B cell (primary cell): ENCODE data around the gene LRRC58. TPM values are rescaled to one million over a fixed set of nuclear protein-coding genes. Genes with fewer than 3 reads are reported as not detected.

ENCODE experiments used
- ATAC-seq: fragments of 200-7000 bp; cut with Tn5 transposase; one replicate; pipeline ENCODE4 v1.10.0; 2021; ENCODE audit warnings: low read depth, mild to moderate bottlenecking, moderate number of reproducible peaks, moderate library complexity
- CTCF ChIA-PET: fragments of 350-600 bp; sonication (Branson Sonifier 250); formaldehyde crosslinking; loops from one replicate; lab custom pipeline; 2021; ENCODE audit warnings: antibody characterized with exemption, inconsistent platforms; lab: Charles Lee
- POLR2A ChIA-PET: fragments of 350-600 bp; sonication (Branson Sonifier 250); formaldehyde crosslinking; loops from one replicate; lab custom pipeline; 2021; ENCODE audit warnings: antibody characterized with exemption; lab: Charles Lee
- DNase-seq: peaks from one replicate; pipeline ENCODE4 v3.0.0; 2013
- H2AFZ ChIP-seq: 2 replicates; pipeline ENCODE4 v1.6.1; 2012; ENCODE audit warnings: mild to moderate bottlenecking, low read depth, low read length; ENCODE audit not compliant: insufficient read depth, poor library complexity, severe bottlenecking
- H3K27ac ChIP-seq, 2 donors: 1 replicate in 1 of 2; 2 replicates in 1 of 2; pipeline ENCODE4 v1.5.1; 2012 to 2013; ENCODE audit warnings: low read length in 2 of 2, mild to moderate bottlenecking in 2 of 2, moderate library complexity in 1 of 2
- H3K27me3 ChIP-seq, 4 experiments: fragments of 200-600 bp in 1 of 4; sonication (generic) in 1 of 4; replicated peaks in 1 of 4; 1 replicate in 2 of 4; 2 replicates in 2 of 4; pipeline versions ENCODE4 v1.6.1 to v1.7.0; 2013 to 2016; ENCODE audit warnings: low read length in 3 of 4, mild to moderate bottlenecking in 2 of 4, mixed read lengths in 1 of 4, moderate library complexity in 1 of 4; ENCODE audit not compliant: insufficient read depth in 4 of 4, control insufficient read depth in 3 of 4; ENCODE audit errors: control extremely low read depth in 1 of 4
- H3K36me3 ChIP-seq, 2 experiments: replicated peaks in 1 of 2; 1 replicate in 1 of 2; 2 replicates in 1 of 2; pipeline versions ENCODE4 v1.6.1 to v1.7.1; 2013; ENCODE audit warnings: low read length in 1 of 2; ENCODE audit not compliant: insufficient read depth in 2 of 2, control insufficient read depth in 1 of 2; ENCODE audit errors: control extremely low read depth in 1 of 2, extremely low read depth in 1 of 2
- H3K4me1 ChIP-seq, 2 donors: fragments of 200-600 bp in 1 of 2; sonication (generic) in 1 of 2; 1 replicate in 1 of 2; 2 replicates in 1 of 2; pipeline versions ENCODE4 v1.5.1 to v1.6.1; 2013 to 2017; ENCODE audit warnings: low read length in 2 of 2; ENCODE audit not compliant: control insufficient read depth in 2 of 2, insufficient read depth in 2 of 2
- H3K4me2 ChIP-seq: replicated peaks from 2 replicates; pipeline ENCODE3; 2012; ENCODE audit warnings: mild to moderate bottlenecking, low read depth, low read length; ENCODE audit not compliant: poor library complexity, severe bottlenecking
- H3K4me3 ChIP-seq, 5 experiments: fragments of 200-600 bp in 1 of 5; sonication (generic) in 1 of 5; 1 replicate in 3 of 5; 2 replicates in 2 of 5; pipeline versions ENCODE4 v1.5.1 to v1.7.0; 2011 to 2016; ENCODE audit warnings: low read length in 4 of 5, mild to moderate bottlenecking in 4 of 5, low read depth in 2 of 5, control low read depth in 1 of 5, moderate library complexity in 1 of 5; ENCODE audit not compliant: insufficient read depth in 1 of 5; ENCODE audit errors: control extremely low read depth in 1 of 5, extremely low read depth in 1 of 5
- H3K79me2 ChIP-seq: fragments of 200-600 bp; sonication (generic); one replicate; pipeline ENCODE4 v1.6.0; 2016; ENCODE audit warnings: low read length; ENCODE audit not compliant: control insufficient read depth, insufficient read depth
- H3K9ac ChIP-seq: fragments of 200-600 bp; sonication (generic); 2 replicates; pipeline ENCODE4 v1.6.1; 2017; ENCODE audit warnings: mild to moderate bottlenecking, low read length, moderate library complexity
- H3K9me3 ChIP-seq, 3 donors: one replicate each; pipeline versions ENCODE4 v1.6.1 to v1.7.1; 2013; ENCODE audit warnings: low read length in 2 of 3; ENCODE audit not compliant: control insufficient read depth in 2 of 3, insufficient read depth in 1 of 3; ENCODE audit errors: control extremely low read depth in 1 of 3
- H4K20me1 ChIP-seq: 2 replicates; pipeline ENCODE4 v1.6.0; 2012; ENCODE audit warnings: mild to moderate bottlenecking, low read length; ENCODE audit not compliant: insufficient read depth, control insufficient read depth, poor library complexity, severe bottlenecking
- H3K27ac Mint-ChIP-seq: one replicate; pipeline ENCODE4 v1.8.0; 2021; ENCODE audit warnings: mixed read lengths
- H3K27me3 Mint-ChIP-seq: one replicate; pipeline ENCODE4 v1.8.0; 2021; ENCODE audit warnings: mixed read lengths
- H3K4me1 Mint-ChIP-seq: one replicate; pipeline ENCODE4 v1.8.0; 2021; ENCODE audit warnings: mixed read lengths
- H3K4me3 Mint-ChIP-seq: one replicate; pipeline ENCODE4 v1.8.0; 2021; ENCODE audit warnings: mixed read lengths
- H3K9me3 Mint-ChIP-seq: one replicate; pipeline ENCODE4 v1.8.0; 2022; ENCODE audit warnings: mixed read lengths; ENCODE audit not compliant: insufficient read depth
- CTCF ChIP-seq: fragments of 200-600 bp; IDR thresholded peaks from one replicate; pipeline ENCODE4 v1.8.0; 2022; ENCODE audit warnings: antibody characterized with exemption, mild to moderate bottlenecking
- EZH2 ChIP-seq: IDR thresholded peaks from 2 replicates; pipeline ENCODE4 v1.6.1; 2012; ENCODE audit warnings: borderline replicate concordance, low read depth, mild to moderate bottlenecking, moderate library complexity, low read length; ENCODE audit not compliant: insufficient read depth, poor library complexity, severe bottlenecking
- WGBS: methylation state at CpG from one replicate; pipeline ENCODE4 v1.1.5; 2013; ENCODE audit warnings: missing lambda C conversion rate; ENCODE audit not compliant: insufficient coverage; 5-methylcytosine and 5-hydroxymethylcytosine counted together
- intact Hi-C: fragments of 100-400 bp; cut with micrococcal nuclease; formaldehyde crosslinking; loops from one replicate; pipeline ENCODE4 v1.10.0; 2022
- polyA plus RNA-seq: library from polyadenylated mRNA; depleted of rRNA; stranded (reverse); fragments of >200 nt; gene quantifications from 2 replicates; pipeline ENCODE4 v1.2.3, GENCODE V29; 2012
- total RNA-seq, 2 donors: library from RNA; stranded (reverse); fragments of 120-200 nt in 1 of 2; gene quantifications; 1 replicate in 1 of 2; 2 replicates in 1 of 2; pipeline versions ENCODE4 v1.2.3 to v1.2.4, GENCODE V29; 2013 to 2022

Gene LRRC58
- total and polyA plus RNA-seq, 2 donors (not counting 1 experiment from before 2014, with no cell fraction given), result 5.0 to 16.7 TPM

GRCh38 chr3:120352017-120352416 lies 2.9 kb upstream of the LRRC58 start:
- H3K4me1 Mint-ChIP-seq, result peaks cover 18% of the 10 kb centered on the region
- ChIA-PET POLR2A (no interaction called here), CTCF (no interaction called here)
- no peak for ATAC-seq
- peaks cover 15% of the 10 kb centered on the region for H4K20me1 ChIP-seq
- H3K27me3 ChIP-seq, result peaks cover 0 to 15% (median 0%) of the 10 kb centered on the region in 4 experiments
- no peaks in the 10 kb centered on the region for H3K9me3 Mint-ChIP-seq
- H2AFZ ChIP-seq, result no peak overlapping the region
- H3K27ac ChIP-seq, result no peak overlapping the region
- H3K79me2 ChIP-seq, result peaks cover 32% of the 10 kb centered on the region
- H3K4me3 ChIP-seq, result no peak overlapping the region
- TF ChIP-seq CTCF, result no peak
- no peak overlapping the region for H3K4me3 Mint-ChIP-seq
- no peak for DNase-seq
- intact Hi-C loops, result no loop called here
- H3K4me1 ChIP-seq, result peaks cover 14% of the 10 kb centered on the region in 2 donors
- no peak overlapping the region for H3K4me2 ChIP-seq
- no peak overlapping the region for H3K9ac ChIP-seq
- no peaks in the 10 kb centered on the region for H3K27me3 Mint-ChIP-seq
- no peaks in the 10 kb centered on the region for H3K9me3 ChIP-seq
- no peaks in the 10 kb centered on the region for H3K36me3 ChIP-seq
- 100% methylated on average over 2 of the region's 4 CpGs for WGBS
- no peak overlapping the region for H3K27ac Mint-ChIP-seq

GRCh38 chr3:120350401-120350941 lies 1.3 kb upstream of the LRRC58 start:
- Histone ChIP-seq H3K9ac (peak overlapping the region; percentile 88), H3K27ac (no peak overlapping the region), H3K27me3 (peaks cover 0 to 15% (median 0%) of the 10 kb centered on the region in 4 experiments), H3K36me3 (no peaks in the 10 kb centered on the region), H3K4me3 (peak overlapping the region in 1 of 5 experiments; percentile 99), H3K4me2 (peak overlapping the region; percentile 87), H4K20me1 (peaks cover 26% of the 10 kb centered on the region), H3K4me1 (peaks cover 14 to 17% of the 10 kb centered on the region in 2 donors), H3K9me3 (no peaks in the 10 kb centered on the region), H2AFZ (peak overlapping the region; percentile 91), H3K79me2 (peaks cover 47% of the 10 kb centered on the region)
- WGBS, result 83% methylated on average over 1 of the region's 8 CpGs
- Mint-ChIP-seq H3K4me3 (peak overlapping the region; percentile 55), H3K9me3 (no peaks in the 10 kb centered on the region), H3K4me1 (peaks cover 31% of the 10 kb centered on the region), H3K27ac (no peak overlapping the region), H3K27me3 (no peaks in the 10 kb centered on the region)
- DNase-seq (peak; percentile 12), ATAC-seq (no peak)
- intact Hi-C loops, result no loop called here
- CTCF ChIA-PET, result interaction anchor here (3.3 kb wide), 1 partner anchor 67 kb away, joined by 23 read pairs; no protein-coding TSS in a partner anchor
- TF ChIP-seq CTCF (no peak), EZH2 (no peak)
- POLR2A ChIA-PET, result interaction anchor here (3.2 kb wide), 1 partner anchor 256 kb away, joined by 18 read pairs; the partner anchor contains the start of gene GSK3B
